PFSK-1 (cell line): ENCODE data around the gene ENDOV.

Source experiments
- FOXP2 ChIP-seq: optimal IDR thresholded peaks from 2 replicates; pipeline ENCODE3; 2011; ENCODE audit warnings: borderline replicate concordance, control low read depth, inconsistent platforms; ENCODE audit not compliant: insufficient read depth; ENCODE audit errors: extremely low read length, extremely low read depth
- POLR2AphosphoS5 ChIP-seq: IDR thresholded peaks from 2 replicates; pipeline ENCODE4 v1.6.1; 2012; ENCODE audit warnings: low read depth, mild to moderate bottlenecking, control low read depth, low read length, moderate library complexity
- REST ChIP-seq, 2 experiments: IDR thresholded peaks; 2 replicates each; pipeline versions ENCODE4 v1.6.1 to v1.8.0; 2011 to 2012; ENCODE audit warnings: low read depth in 2 of 2, low read length in 2 of 2, control low read depth in 1 of 2, inconsistent platforms in 1 of 2, mild to moderate bottlenecking in 1 of 2, moderate library complexity in 1 of 2; ENCODE audit not compliant: insufficient read depth in 1 of 2
- SIN3A ChIP-seq: IDR thresholded peaks from 2 replicates; pipeline ENCODE4 v1.6.1; 2012; ENCODE audit warnings: mild to moderate bottlenecking, low read length, moderate library complexity, borderline replicate concordance; ENCODE audit not compliant: insufficient read depth
- TAF1 ChIP-seq: IDR thresholded peaks from 2 replicates; pipeline ENCODE4 v1.6.1; 2012; ENCODE audit warnings: low read length, control low read depth, borderline replicate concordance; ENCODE audit not compliant: insufficient read depth

The ENDOV gene

GRCh38 chr17:80395402-80396151, 19.4 kb upstream of the ENDOV start:
- no peak for TF ChIP-seq SIN3A
- no peak for TF ChIP-seq FOXP2
- no peak for TF ChIP-seq POLR2AphosphoS5
- no peak for TF ChIP-seq REST (IDR thresholded peaks at IDR 0.05; ENCODE audit: insufficient read depth in 1 of 2, low read depth in 2 of 2, low read length in 2 of 2)
- TF ChIP-seq TAF1 = no peak

DNA sequence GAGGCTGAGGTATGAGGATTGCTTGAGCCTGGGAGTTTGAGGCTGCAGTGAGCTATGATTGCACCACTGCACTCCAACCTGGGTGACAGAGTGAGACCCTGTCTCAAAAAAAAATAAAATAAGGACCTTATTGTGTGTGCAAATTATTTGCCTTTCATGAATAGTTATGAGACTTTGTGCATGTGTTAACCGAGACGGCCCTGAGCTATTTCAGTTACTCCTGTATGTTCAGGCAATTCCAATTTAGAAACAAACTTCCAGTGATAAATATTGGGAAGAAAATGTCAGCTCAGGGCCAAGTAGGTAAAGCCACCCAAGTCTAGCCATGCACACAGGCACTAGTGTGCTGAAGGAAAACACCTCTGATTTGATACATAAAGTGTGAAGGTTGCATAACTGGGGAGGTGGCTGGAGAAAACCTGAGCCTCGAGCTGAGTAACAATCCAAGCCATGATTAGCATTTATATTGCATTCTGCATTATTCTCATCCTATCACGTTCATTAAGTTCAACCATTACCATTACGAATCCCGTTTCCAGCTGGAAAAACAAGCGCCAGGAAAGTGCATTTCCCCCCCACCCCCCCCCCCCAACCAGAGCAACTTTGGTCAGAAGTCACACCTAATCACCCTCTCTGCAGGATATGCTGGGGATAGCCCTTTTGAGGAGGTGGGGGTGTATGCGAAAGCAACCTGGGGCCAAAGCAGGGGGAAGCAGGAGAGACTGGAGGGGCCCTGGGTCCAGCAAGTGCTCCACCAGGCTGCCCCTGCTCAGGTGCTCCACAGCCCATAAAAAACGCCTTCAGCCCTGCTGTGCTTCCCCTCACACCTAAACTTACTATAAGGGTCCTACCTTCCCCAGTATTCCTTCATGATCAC, 18.6 kb upstream of the ENDOV start:
- TF ChIP-seq POLR2AphosphoS5 (0 out of 2 replicates have a peak, but pooled peaks have one; percentile 40), SIN3A (no peak)

GRCh38 chr17:80397034-80397387, 18.0 kb upstream of the ENDOV start:
- TF ChIP-seq TAF1 (no peak), SIN3A (no peak), POLR2AphosphoS5 (no peak), FOXP2 (no peak), REST (IDR thresholded peaks at IDR 0.05; ENCODE audit: insufficient read depth in 1 of 2, low read depth in 2 of 2, low read length in 2 of 2) (no peak)

DNA sequence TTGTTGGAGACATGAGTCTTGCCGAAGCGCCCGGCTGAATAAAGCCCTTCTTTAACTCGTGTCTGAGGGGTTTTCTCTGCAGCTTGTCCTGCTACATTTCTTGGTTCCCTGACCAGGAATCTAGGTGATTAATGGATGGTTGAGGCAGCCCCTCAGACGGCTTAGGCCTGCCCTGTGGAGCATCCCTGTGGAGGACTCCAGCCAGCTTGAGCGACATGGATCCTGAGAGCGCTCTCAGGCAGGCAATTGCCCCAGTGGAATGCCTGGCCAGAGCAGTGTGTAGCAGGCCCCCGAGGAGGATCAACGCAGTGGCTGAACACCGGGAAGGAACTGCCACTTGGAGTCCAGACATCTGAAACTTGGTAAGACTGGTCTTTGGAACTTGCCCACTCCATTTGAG, 17.3 kb upstream of the ENDOV start:
- TF ChIP-seq FOXP2 = no peak
- TF ChIP-seq TAF1 = no peak
- TF ChIP-seq REST (IDR thresholded peaks at IDR 0.05; ENCODE audit: insufficient read depth in 1 of 2, low read depth in 2 of 2, low read length in 2 of 2) = no peak
- no peak for TF ChIP-seq POLR2AphosphoS5
- TF ChIP-seq SIN3A = no peak

- TF ChIP-seq POLR2AphosphoS5 (no peak), TAF1 (no peak), REST (IDR thresholded peaks at IDR 0.05; ENCODE audit: insufficient read depth in 1 of 2, low read depth in 2 of 2, low read length in 2 of 2) (no peak), SIN3A (no peak), FOXP2 (no peak)
Measured at GRCh38 chr17:80402959-80403358, 12.0 kb upstream of the ENDOV start.
